ENCODE data around the gene COL13A1. TPM values are rescaled to one million over a fixed set of nuclear protein-coding genes. Genes with fewer than 3 reads are reported as not detected.

COL13A1 gene
- total and polyA plus RNA-seq, 4 donors: 0.17 to 0.47 (median 0.18) TPM

- H3K9me3 ChIP-seq (ENCODE audit: control insufficient read depth in 4 of 4, low read length in 3 of 4): no peaks in the 10 kb centered on the region
- no peak for DNase-seq (ENCODE audit: low spot score)
- TF ChIP-seq GABPA (IDR thresholded peaks at IDR 0.05 in 1 of 2, conservative IDR thresholded peaks at IDR 0.05 in 1 of 2): no peak
- TF ChIP-seq RAD21 (IDR thresholded peaks at IDR 0.05): no peak
- no peak for TF ChIP-seq ATF3 (IDR thresholded peaks at IDR 0.05)
- TF ChIP-seq FOXA1 (IDR thresholded peaks at IDR 0.05): no peak
- TF ChIP-seq ZBTB33 (IDR thresholded peaks at IDR 0.05): no peak
- TF ChIP-seq NR2F2 (IDR thresholded peaks at IDR 0.05): no peak
- TF ChIP-seq TAF1 (conservative IDR thresholded peaks at IDR 0.05): no peak
- no peak for TF ChIP-seq MAX (IDR thresholded peaks at IDR 0.05)
- TF ChIP-seq HNF4G (IDR thresholded peaks at IDR 0.05): no peak
- TF ChIP-seq, protein P1, sequence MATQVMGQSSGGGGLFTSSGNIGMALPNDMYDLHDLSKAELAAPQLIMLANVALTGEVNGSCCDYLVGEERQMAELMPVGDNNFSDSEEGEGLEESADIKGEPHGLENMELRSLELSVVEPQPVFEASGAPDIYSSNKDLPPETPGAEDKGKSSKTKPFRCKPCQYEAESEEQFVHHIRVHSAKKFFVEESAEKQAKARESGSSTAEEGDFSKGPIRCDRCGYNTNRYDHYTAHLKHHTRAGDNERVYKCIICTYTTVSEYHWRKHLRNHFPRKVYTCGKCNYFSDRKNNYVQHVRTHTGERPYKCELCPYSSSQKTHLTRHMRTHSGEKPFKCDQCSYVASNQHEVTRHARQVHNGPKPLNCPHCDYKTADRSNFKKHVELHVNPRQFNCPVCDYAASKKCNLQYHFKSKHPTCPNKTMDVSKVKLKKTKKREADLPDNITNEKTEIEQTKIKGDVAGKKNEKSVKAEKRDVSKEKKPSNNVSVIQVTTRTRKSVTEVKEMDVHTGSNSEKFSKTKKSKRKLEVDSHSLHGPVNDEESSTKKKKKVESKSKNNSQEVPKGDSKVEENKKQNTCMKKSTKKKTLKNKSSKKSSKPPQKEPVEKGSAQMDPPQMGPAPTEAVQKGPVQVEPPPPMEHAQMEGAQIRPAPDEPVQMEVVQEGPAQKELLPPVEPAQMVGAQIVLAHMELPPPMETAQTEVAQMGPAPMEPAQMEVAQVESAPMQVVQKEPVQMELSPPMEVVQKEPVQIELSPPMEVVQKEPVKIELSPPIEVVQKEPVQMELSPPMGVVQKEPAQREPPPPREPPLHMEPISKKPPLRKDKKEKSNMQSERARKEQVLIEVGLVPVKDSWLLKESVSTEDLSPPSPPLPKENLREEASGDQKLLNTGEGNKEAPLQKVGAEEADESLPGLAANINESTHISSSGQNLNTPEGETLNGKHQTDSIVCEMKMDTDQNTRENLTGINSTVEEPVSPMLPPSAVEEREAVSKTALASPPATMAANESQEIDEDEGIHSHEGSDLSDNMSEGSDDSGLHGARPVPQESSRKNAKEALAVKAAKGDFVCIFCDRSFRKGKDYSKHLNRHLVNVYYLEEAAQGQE (IDR thresholded peaks at IDR 0.05): no peak
- no peak for TF ChIP-seq EGR1 (IDR thresholded peaks at IDR 0.05; ENCODE audit: low read depth in 2 of 2)
- no peak for TF ChIP-seq SP1 (IDR thresholded peaks at IDR 0.05)
- TF ChIP-seq JUND (IDR thresholded peaks at IDR 0.05): no peak
- TF ChIP-seq YY1 (IDR thresholded peaks at IDR 0.05): no peak
- TF ChIP-seq CTCF (IDR thresholded peaks at IDR 0.05; ENCODE audit: low read depth, low read length, missing input control): no peak
- TF ChIP-seq RXRA (IDR thresholded peaks at IDR 0.05): no peak
- TF ChIP-seq FOXA2 (IDR thresholded peaks at IDR 0.05): no peak
- no peak for TF ChIP-seq HNF4A (conservative IDR thresholded peaks at IDR 0.05)
Measured at GRCh38 chr10:69851306-69851705, 49.6 kb downstream of the COL13A1 start.

More at GRCh38 chr10:69851306-69851705, 49.6 kb downstream of the COL13A1 start:
- no peak overlapping the region for H3K27ac ChIP-seq (ENCODE audit: low read depth in 1 of 2, low read length in 2 of 2)
- no peaks in the 10 kb centered on the region for H3K36me3 ChIP-seq (ENCODE audit: control insufficient read depth in 4 of 4, insufficient read depth in 3 of 4, low read depth in 1 of 4, low read length in 3 of 4)
- 94% methylated on average over 1 of the region's 1 CpG for WGBS
- H3K27me3 ChIP-seq (ENCODE audit: control insufficient read depth in 4 of 4, insufficient read depth in 4 of 4, low read length in 3 of 4): peaks cover 0 to 3% (median 0%) of the 10 kb centered on the region in 4 donors
- no peak overlapping the region for H3K4me3 ChIP-seq (ENCODE audit: low read depth in 1 of 3, low read length in 3 of 3)
- H3K9ac ChIP-seq (ENCODE audit: low read depth in 1 of 2, low read length in 2 of 2): no peak overlapping the region
- no peaks in the 10 kb centered on the region for H3K4me1 ChIP-seq (ENCODE audit: control insufficient read depth in 4 of 4, insufficient read depth in 4 of 4, low read length in 3 of 4)
